ENCODE measurements around the gene TMEM9B.
"Not testable (repeated sequence)": the region's sequence is repeated elsewhere in the genome, so short reads cannot be mapped to it uniquely, and the experiment has no call there.

TMEM9B gene

DNA sequence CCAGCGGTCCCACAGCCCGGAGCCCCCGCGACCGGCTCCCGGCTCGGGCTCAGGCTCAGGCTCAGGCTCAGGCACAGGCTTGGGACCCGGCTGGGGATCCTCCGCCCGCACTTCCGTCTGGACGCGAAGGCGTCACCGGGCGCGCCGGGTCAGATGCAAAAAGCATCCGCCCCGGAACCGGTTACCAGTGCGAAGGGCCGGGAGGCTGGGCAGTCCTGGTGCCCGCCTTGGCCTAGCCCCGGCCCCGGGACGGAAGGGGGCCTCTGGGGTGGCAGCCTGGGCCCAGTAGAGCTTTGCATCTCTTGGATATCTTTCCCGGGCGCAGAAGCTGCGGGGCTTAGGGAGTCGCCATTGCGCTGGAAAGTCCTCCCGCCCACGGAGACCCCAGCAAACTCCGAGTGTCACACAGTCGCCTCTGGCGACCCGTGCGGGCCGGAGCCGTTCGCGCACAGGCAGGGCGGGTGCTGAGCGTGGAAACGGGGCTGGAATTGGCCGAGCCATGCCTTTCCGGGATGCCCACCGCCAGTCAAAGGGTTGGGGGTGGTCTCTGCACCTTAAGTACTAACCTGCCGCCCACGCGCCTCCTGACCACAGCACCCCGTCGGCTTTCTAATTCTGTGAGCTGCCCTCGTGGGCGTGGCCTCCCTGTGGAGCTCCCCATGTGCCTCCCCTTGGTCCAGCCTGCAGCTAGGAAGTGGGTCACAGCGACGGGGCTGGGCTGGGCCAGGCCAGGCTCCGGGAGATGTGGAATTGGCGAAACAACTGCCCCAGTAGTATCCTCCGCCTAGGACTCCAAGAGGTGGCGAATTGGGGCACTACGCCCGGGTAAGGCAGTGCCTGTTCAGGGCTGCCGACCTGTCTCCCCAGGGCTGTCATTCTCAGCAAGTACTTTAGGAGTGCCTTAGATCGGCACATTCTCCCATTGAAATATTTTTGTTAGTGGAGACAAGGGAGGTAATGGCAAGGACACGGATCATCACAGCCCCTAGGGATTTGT, at the start of gene TMEM9B:
TMEM9B (minus strand) TSS at position 119 of the 997 bp plus-strand sequence. CDS start 129 bp downstream, outside the sequence.
- peak; percentile 91 to 92 for DNase-seq
- TF ChIP-seq GATA1 (IDR thresholded peaks at IDR 0.05; ENCODE audit: low read depth, low read length): no peak
- peak; percentile 97 for TF ChIP-seq POLR2A (IDR thresholded peaks at IDR 0.05; ENCODE audit: low read length)

DNA sequence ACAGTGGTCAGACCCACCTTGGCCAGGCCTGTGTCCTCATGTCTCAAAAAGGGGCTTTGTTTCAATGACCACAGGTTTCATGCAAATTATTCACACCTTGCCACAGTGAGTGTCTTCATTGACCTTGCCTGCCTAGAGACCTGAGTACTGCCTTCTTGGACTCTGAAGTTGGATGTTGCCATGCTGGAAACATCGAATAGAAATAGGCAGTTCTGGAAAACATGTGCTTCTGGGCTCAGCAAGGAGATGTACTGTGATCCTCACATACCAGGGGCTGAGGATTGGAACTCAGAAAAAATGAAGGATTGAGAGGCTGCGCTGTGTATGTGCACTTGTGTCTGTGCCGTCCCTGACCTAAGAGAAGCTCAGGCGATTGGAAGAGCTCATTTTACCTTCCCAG, 49.1 kb upstream of the TMEM9B start:
- DNase-seq: no peak
- TF ChIP-seq GATA1 (IDR thresholded peaks at IDR 0.05; ENCODE audit: low read depth, low read length) (no peak), POLR2A (IDR thresholded peaks at IDR 0.05; ENCODE audit: low read length) (no peak)

- not testable (repeated sequence) for DNase-seq
These were observed 45.3 kb upstream of the TMEM9B start for GRCh38 chr11:9009538-9009937.

DNA sequence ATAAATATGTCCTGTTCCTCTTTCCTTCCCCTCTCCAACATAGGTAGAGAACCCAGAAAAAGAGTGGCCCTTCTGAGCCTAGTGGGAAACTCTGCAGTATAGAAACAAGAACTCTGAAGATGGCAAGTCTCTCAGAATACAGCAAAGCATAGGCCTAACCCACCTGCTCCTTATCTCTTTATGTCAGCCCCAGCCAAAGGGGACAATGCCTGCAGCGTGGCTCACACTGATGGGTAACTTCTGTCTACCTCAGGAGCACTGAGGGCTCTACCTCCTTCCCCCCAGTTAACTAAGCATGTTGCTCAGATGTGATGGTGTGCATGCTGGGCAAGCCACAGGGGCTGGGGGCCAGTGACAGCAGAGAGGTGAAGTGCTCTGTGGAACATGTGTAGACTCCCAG, 44.4 kb upstream of the TMEM9B start:
- DNase-seq: peak in 1 of 2 experiments; percentile 20

DNA sequence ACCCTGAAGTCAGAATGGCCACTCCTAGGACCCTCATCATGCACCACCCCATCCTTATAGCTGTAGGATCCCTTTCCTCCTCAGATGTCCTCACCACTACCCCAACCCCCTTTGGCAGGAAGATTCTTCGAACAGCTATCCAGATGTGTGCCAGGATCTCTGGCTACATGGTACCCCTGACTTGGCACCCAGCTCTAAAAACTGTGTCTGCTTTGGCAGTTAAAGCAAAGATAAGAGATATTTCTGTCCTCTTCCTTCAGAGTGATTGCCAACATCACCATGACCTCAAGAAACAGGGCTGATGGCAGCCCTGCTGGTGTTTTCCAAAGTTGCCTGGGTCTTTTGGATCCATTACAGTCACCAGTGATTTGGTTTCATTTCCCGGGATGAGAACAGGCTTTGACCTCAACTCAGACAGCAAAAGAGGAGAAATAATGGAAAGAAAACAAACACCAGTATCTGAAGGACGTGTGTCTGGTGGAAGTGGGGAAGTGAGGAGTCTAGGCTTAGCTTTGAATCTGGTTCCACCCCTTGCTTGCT, 43.8 kb upstream of the TMEM9B start:
- DNase-seq: peak in 1 of 2 experiments; percentile 12
- TF ChIP-seq POLR2A (IDR thresholded peaks at IDR 0.05; ENCODE audit: low read length) (no peak), GATA1 (IDR thresholded peaks at IDR 0.05; ENCODE audit: low read depth, low read length) (no peak)

More for the DNA sequence above, 44.4 kb upstream of the TMEM9B start:
- no peak for TF ChIP-seq POLR2A (IDR thresholded peaks at IDR 0.05; ENCODE audit: low read length)
- TF ChIP-seq GATA1 (IDR thresholded peaks at IDR 0.05; ENCODE audit: low read depth, low read length): no peak

DNA sequence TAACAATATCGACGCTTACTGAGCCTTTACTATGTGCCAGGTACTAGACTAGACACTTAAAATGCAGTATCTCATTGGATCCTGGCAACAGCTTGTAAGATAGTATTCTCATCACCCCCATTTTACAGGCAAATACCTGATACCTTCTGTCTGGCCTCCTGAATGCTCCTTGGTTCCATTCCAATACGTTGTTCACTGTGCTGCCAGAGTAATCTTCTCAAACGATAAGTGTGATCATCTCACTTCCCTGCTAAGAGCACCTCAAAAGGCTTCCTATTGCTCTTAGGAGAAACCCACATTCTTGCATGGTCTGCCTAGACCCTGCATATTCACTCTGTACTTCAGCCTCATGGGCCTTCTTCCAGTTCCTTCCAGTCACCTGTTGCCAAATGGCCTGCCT, 40.8 kb upstream of the TMEM9B start:
- TF ChIP-seq POLR2A (IDR thresholded peaks at IDR 0.05; ENCODE audit: low read length) (no peak), GATA1 (IDR thresholded peaks at IDR 0.05; ENCODE audit: low read depth, low read length) (no peak)
- DNase-seq: peak in 1 of 2 experiments; percentile 30

- DNase-seq: peak in 1 of 2 experiments; percentile 37
- TF ChIP-seq GATA1 (IDR thresholded peaks at IDR 0.05; ENCODE audit: low read depth, low read length): no peak
- TF ChIP-seq POLR2A (IDR thresholded peaks at IDR 0.05; ENCODE audit: low read length): no peak
These were observed 40.1 kb upstream of the TMEM9B start for GRCh38 chr11:9004183-9004926.

- TF ChIP-seq GATA1 (IDR thresholded peaks at IDR 0.05; ENCODE audit: low read depth, low read length): no peak
- TF ChIP-seq POLR2A (IDR thresholded peaks at IDR 0.05; ENCODE audit: low read length): peak; percentile 56
- DNase-seq: peak; percentile 81 to 90
These were observed 39.4 kb upstream of the TMEM9B start, which contains the start of gene NRIP3 for GRCh38 chr11:9003573-9004182. Gene NRIP3, minus strand, starts transcription at chr11:9004001. Its CDS starts 66 bp downstream, at chr11:9003935.

DNA sequence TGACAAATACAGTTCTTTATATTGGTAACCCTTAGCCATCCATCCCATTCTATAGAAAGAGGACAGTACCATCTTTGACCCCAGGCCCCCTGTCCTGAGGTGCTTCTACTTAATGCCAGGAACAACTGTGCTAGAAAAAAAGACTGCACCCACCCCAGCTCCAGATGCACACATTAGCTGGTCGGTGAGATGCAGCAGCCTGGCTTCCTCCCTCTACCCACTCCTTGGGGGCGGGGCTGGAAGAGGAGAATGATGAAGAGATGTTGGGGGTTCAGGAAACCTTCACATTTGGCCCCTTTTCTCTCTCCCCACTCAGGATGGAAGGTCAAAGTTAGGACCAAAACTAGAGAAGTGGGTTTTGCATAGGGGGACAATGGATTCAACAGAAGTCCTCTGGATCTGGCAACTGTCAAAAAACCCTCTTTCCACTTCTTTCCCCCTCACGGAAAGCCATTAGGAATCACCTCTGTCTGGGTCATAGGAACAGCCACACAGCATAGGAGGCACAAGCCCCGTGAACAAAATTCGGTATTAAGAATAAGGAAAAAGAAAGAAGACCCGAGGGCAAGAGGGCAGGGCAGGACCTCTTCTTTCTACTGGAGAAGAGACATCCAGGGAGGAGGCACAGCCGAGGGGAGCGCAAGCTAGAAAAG, 38.8 kb upstream of the TMEM9B start:
- peak in 1 of 2 experiments; percentile 35 for DNase-seq
- TF ChIP-seq GATA1 (IDR thresholded peaks at IDR 0.05; ENCODE audit: low read depth, low read length) (no peak), POLR2A (IDR thresholded peaks at IDR 0.05; ENCODE audit: low read length) (no peak)

- TF ChIP-seq POLR2A (IDR thresholded peaks at IDR 0.05; ENCODE audit: low read length) (no peak), GATA1 (IDR thresholded peaks at IDR 0.05; ENCODE audit: low read depth, low read length) (no peak)
- DNase-seq: peak in 1 of 2 experiments; percentile 47
These were observed 37.5 kb upstream of the TMEM9B start for GRCh38 chr11:9001736-9002135.

DNA sequence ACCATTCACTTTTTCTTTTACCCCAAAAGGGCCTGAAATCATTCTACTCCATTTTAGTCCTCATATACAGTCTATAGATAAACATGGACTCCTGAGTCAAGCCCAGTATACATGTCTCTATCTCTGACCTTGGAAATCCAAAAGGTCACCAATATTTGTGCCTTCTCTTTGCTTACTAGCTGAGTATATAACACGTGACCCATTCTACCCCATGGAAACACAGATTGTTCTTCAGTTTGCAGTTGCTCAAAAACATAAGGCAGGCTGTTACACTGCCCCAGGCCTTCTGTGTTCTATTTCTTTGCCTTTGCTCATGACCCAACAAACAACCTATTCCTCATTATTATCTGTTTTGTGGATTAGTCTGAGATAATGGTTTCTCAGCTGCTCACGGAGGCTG, 33.8 kb upstream of the TMEM9B start:
- no peak for DNase-seq
- no peak for TF ChIP-seq POLR2A (IDR thresholded peaks at IDR 0.05; ENCODE audit: low read length)
- TF ChIP-seq GATA1 (IDR thresholded peaks at IDR 0.05; ENCODE audit: low read depth, low read length): no peak

DNA sequence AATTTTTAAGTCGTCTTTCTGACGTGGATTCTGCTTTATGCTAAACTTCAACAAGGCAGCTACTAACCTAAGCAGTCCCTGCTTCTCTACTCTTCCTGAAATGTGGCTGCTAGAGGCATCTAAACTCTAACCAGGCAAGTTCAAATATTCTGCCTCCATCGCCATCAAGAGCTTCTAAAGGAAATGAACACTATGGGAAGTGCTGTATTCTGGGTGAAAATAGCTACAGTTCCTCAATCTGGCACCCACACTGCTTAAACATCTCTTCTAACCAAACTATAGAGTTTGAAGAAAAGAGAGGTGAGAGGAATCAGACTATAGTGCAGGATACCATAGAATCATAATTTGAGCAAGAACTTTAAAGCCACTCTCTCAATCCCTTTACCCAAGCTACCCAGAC, 33.2 kb upstream of the TMEM9B start:
- DNase-seq: no peak
- TF ChIP-seq GATA1 (IDR thresholded peaks at IDR 0.05; ENCODE audit: low read depth, low read length): no peak
- TF ChIP-seq POLR2A (IDR thresholded peaks at IDR 0.05; ENCODE audit: low read length): no peak

- peak; percentile 23 to 67 for DNase-seq
- TF ChIP-seq GATA1 (IDR thresholded peaks at IDR 0.05; ENCODE audit: low read depth, low read length) (no peak), POLR2A (IDR thresholded peaks at IDR 0.05; ENCODE audit: low read length) (no peak)
These were observed 25.2 kb upstream of the TMEM9B start for GRCh38 chr11:8989453-8989852.

Data from erythroblast (primary cell).